ENCODE results near the gene TNFSF13. TPM values are rescaled to one million over a fixed set of nuclear protein-coding genes. Genes with fewer than 3 reads are reported as not detected.

TNFSF13 gene
- total RNA-seq (6.4 TPM), polyA plus RNA-seq (19.6 TPM)
- long read RNA-seq, donor 1, partial matches to known transcripts: 0 of 1 reads
- long read RNA-seq, donor 1, other reads (novel, unspliced or antisense): 0 of 1 reads
- long read RNA-seq, donor 2: 0 reads
- long read RNA-seq, donor 3, partial matches to known transcripts: 0 of 2 reads
- long read RNA-seq, donor 3, other reads (novel, unspliced or antisense): 0 of 2 reads
- long read RNA-seq, donor 4, partial matches to known transcripts: 0 of 4 reads
- long read RNA-seq, donor 4, other reads (novel, unspliced or antisense): 0 of 4 reads
- long read RNA-seq, donor 5, partial matches to known transcripts: 0 of 5 reads
- long read RNA-seq, donor 5, other reads (novel, unspliced or antisense): 0 of 5 reads
- long read RNA-seq, donor 6, partial matches to known transcripts: 0 of 4 reads
- long read RNA-seq, donor 6, other reads (novel, unspliced or antisense): 0 of 4 reads
- long read RNA-seq, donor 7: 0 reads
- long read RNA-seq, donor 8, partial matches to known transcripts: 0 of 2 reads
- long read RNA-seq, donor 8, other reads (novel, unspliced or antisense): 0 of 2 reads
- long read RNA-seq, donor 9: 0 reads
- long read RNA-seq, donor 10, partial matches to known transcripts: 0 of 2 reads
- long read RNA-seq, donor 10, other reads (novel, unspliced or antisense): 0 of 2 reads

GRCh38 chr17:7558544-7559319, at the start of gene TNFSF13:
TNFSF13 (plus strand) TSS chr17:7558750; CDS start chr17:7559040, 290 bp downstream.
- H3K4me3 ChIP-seq (ENCODE audit: low read length in 2 of 2): peak within 1 kb of the TSS in 1 of 2 donors; percentile 27
- 15% methylated on average over 16 of the region's 16 CpGs for WGBS
- peaks cover 30 to 61% of the 10 kb centered on the region in 2 donors for H3K4me1 ChIP-seq (ENCODE audit: control insufficient read depth in 2 of 2, insufficient read depth in 2 of 2, low read length in 2 of 2)
- H3K36me3 ChIP-seq (ENCODE audit: control insufficient read depth in 2 of 2, insufficient read depth in 2 of 2, low read length in 1 of 2): peaks cover 7 to 8% of the 10 kb centered on the region in 2 donors
- DNase-seq (ENCODE audit: low read depth in 6 of 9, low spot score in 9 of 9): no peak
- H3K27me3 ChIP-seq (ENCODE audit: control insufficient read depth in 2 of 2, insufficient read depth in 1 of 2, low read length in 1 of 2): peaks cover 0 to 20% of the 10 kb centered on the region in 2 donors
- peaks cover 0 to 8% of the 10 kb centered on the region in 2 donors for H3K9me3 ChIP-seq (ENCODE audit: control insufficient read depth in 2 of 2, insufficient read depth in 1 of 2, low read length in 1 of 2)
- H3K27ac ChIP-seq (ENCODE audit: low read depth in 1 of 2, low read length in 1 of 2): peak within 1 kb of the TSS; percentile 64 to 74

GRCh38 chr17:7508846-7509245, 49.7 kb upstream of the TNFSF13 start:
- Histone ChIP-seq H3K4me1 (ENCODE audit: control insufficient read depth in 2 of 2, insufficient read depth in 2 of 2, low read length in 2 of 2) (no peaks in the 10 kb centered on the region), H3K4me3 (ENCODE audit: low read length in 2 of 2) (no peak overlapping the region), H3K27ac (ENCODE audit: low read depth in 1 of 2, low read length in 1 of 2) (no peak overlapping the region), H3K27me3 (ENCODE audit: control insufficient read depth in 2 of 2, insufficient read depth in 1 of 2, low read length in 1 of 2) (no peaks in the 10 kb centered on the region), H3K36me3 (ENCODE audit: control insufficient read depth in 2 of 2, insufficient read depth in 2 of 2, low read length in 1 of 2) (peaks cover 78 to 98% of the 10 kb centered on the region in 2 donors), H3K9me3 (ENCODE audit: control insufficient read depth in 2 of 2, insufficient read depth in 1 of 2, low read length in 1 of 2) (no peaks in the 10 kb centered on the region)
- 98% methylated on average over 9 of the region's 9 CpGs for WGBS
- DNase-seq (ENCODE audit: low read depth in 6 of 9, low spot score in 9 of 9): no peak

- Histone ChIP-seq H3K27ac (ENCODE audit: low read depth in 1 of 2, low read length in 1 of 2) (no peak overlapping the region), H3K27me3 (ENCODE audit: control insufficient read depth in 2 of 2, insufficient read depth in 1 of 2, low read length in 1 of 2) (no peaks in the 10 kb centered on the region), H3K9me3 (ENCODE audit: control insufficient read depth in 2 of 2, insufficient read depth in 1 of 2, low read length in 1 of 2) (no peaks in the 10 kb centered on the region), H3K36me3 (ENCODE audit: control insufficient read depth in 2 of 2, insufficient read depth in 2 of 2, low read length in 1 of 2) (peaks cover 80 to 96% of the 10 kb centered on the region in 2 donors), H3K4me3 (ENCODE audit: low read length in 2 of 2) (no peak overlapping the region), H3K4me1 (ENCODE audit: control insufficient read depth in 2 of 2, insufficient read depth in 2 of 2, low read length in 2 of 2) (no peaks in the 10 kb centered on the region)
- 98% methylated on average over 5 of the region's 5 CpGs for WGBS
- no peak for DNase-seq (ENCODE audit: low read depth in 6 of 9, low spot score in 9 of 9)
Observed at GRCh38 chr17:7509937-7510336, 48.6 kb upstream of the TNFSF13 start.

GRCh38 chr17:7511108-7511507, 47.4 kb upstream of the TNFSF13 start:
- WGBS: 95% methylated on average over 10 of the region's 10 CpGs
- no peaks in the 10 kb centered on the region for H3K27me3 ChIP-seq (ENCODE audit: control insufficient read depth in 2 of 2, insufficient read depth in 1 of 2, low read length in 1 of 2)
- H3K27ac ChIP-seq (ENCODE audit: low read depth in 1 of 2, low read length in 1 of 2): no peak overlapping the region
- H3K4me1 ChIP-seq (ENCODE audit: control insufficient read depth in 2 of 2, insufficient read depth in 2 of 2, low read length in 2 of 2): no peaks in the 10 kb centered on the region
- no peak overlapping the region for H3K4me3 ChIP-seq (ENCODE audit: low read length in 2 of 2)
- H3K9me3 ChIP-seq (ENCODE audit: control insufficient read depth in 2 of 2, insufficient read depth in 1 of 2, low read length in 1 of 2): no peaks in the 10 kb centered on the region
- H3K36me3 ChIP-seq (ENCODE audit: control insufficient read depth in 2 of 2, insufficient read depth in 2 of 2, low read length in 1 of 2): peaks cover 80 to 88% of the 10 kb centered on the region in 2 donors
- no peak for DNase-seq (ENCODE audit: low read depth in 6 of 9, low spot score in 9 of 9)

GRCh38 chr17:7512105-7512504, 46.4 kb upstream of the TNFSF13 start:
- Histone ChIP-seq H3K36me3 (ENCODE audit: control insufficient read depth in 2 of 2, insufficient read depth in 2 of 2, low read length in 1 of 2) (peaks cover 72 to 80% of the 10 kb centered on the region in 2 donors), H3K9me3 (ENCODE audit: control insufficient read depth in 2 of 2, insufficient read depth in 1 of 2, low read length in 1 of 2) (no peaks in the 10 kb centered on the region), H3K27me3 (ENCODE audit: control insufficient read depth in 2 of 2, insufficient read depth in 1 of 2, low read length in 1 of 2) (no peaks in the 10 kb centered on the region), H3K4me1 (ENCODE audit: control insufficient read depth in 2 of 2, insufficient read depth in 2 of 2, low read length in 2 of 2) (no peaks in the 10 kb centered on the region), H3K4me3 (ENCODE audit: low read length in 2 of 2) (no peak overlapping the region), H3K27ac (ENCODE audit: low read depth in 1 of 2, low read length in 1 of 2) (no peak overlapping the region)
- no peak for DNase-seq (ENCODE audit: low read depth in 6 of 9, low spot score in 9 of 9)
- 98% methylated on average over 15 of the region's 15 CpGs for WGBS

GRCh38 chr17:7512824-7513540, 45.6 kb upstream of the TNFSF13 start:
- H3K4me3 ChIP-seq (ENCODE audit: low read length in 2 of 2): no peak overlapping the region
- no peaks in the 10 kb centered on the region for H3K27me3 ChIP-seq (ENCODE audit: control insufficient read depth in 2 of 2, insufficient read depth in 1 of 2, low read length in 1 of 2)
- H3K9me3 ChIP-seq (ENCODE audit: control insufficient read depth in 2 of 2, insufficient read depth in 1 of 2, low read length in 1 of 2): no peaks in the 10 kb centered on the region
- no peak overlapping the region for H3K27ac ChIP-seq (ENCODE audit: low read depth in 1 of 2, low read length in 1 of 2)
- WGBS: 95% methylated on average over 20 of the region's 20 CpGs
- H3K4me1 ChIP-seq (ENCODE audit: control insufficient read depth in 2 of 2, insufficient read depth in 2 of 2, low read length in 2 of 2): no peaks in the 10 kb centered on the region
- peaks cover 67 to 73% of the 10 kb centered on the region in 2 donors for H3K36me3 ChIP-seq (ENCODE audit: control insufficient read depth in 2 of 2, insufficient read depth in 2 of 2, low read length in 1 of 2)
- DNase-seq (ENCODE audit: low read depth in 6 of 9, low spot score in 9 of 9): no peak

GRCh38 chr17:7513850-7514419, 44.6 kb upstream of the TNFSF13 start:
- Histone ChIP-seq H3K27ac (ENCODE audit: low read depth in 1 of 2, low read length in 1 of 2) (no peak overlapping the region), H3K36me3 (ENCODE audit: control insufficient read depth in 2 of 2, insufficient read depth in 2 of 2, low read length in 1 of 2) (peaks cover 58 to 63% of the 10 kb centered on the region in 2 donors), H3K4me1 (ENCODE audit: control insufficient read depth in 2 of 2, insufficient read depth in 2 of 2, low read length in 2 of 2) (no peaks in the 10 kb centered on the region), H3K4me3 (ENCODE audit: low read length in 2 of 2) (no peak overlapping the region), H3K27me3 (ENCODE audit: control insufficient read depth in 2 of 2, insufficient read depth in 1 of 2, low read length in 1 of 2) (no peaks in the 10 kb centered on the region), H3K9me3 (ENCODE audit: control insufficient read depth in 2 of 2, insufficient read depth in 1 of 2, low read length in 1 of 2) (no peaks in the 10 kb centered on the region)
- no peak for DNase-seq (ENCODE audit: low read depth in 6 of 9, low spot score in 9 of 9)
- WGBS: 95% methylated on average over 17 of the region's 17 CpGs

- Histone ChIP-seq H3K4me3 (ENCODE audit: low read length in 2 of 2) (no peak overlapping the region), H3K27ac (ENCODE audit: low read depth in 1 of 2, low read length in 1 of 2) (no peak overlapping the region), H3K9me3 (ENCODE audit: control insufficient read depth in 2 of 2, insufficient read depth in 1 of 2, low read length in 1 of 2) (no peaks in the 10 kb centered on the region), H3K4me1 (ENCODE audit: control insufficient read depth in 2 of 2, insufficient read depth in 2 of 2, low read length in 2 of 2) (no peaks in the 10 kb centered on the region), H3K27me3 (ENCODE audit: control insufficient read depth in 2 of 2, insufficient read depth in 1 of 2, low read length in 1 of 2) (no peaks in the 10 kb centered on the region), H3K36me3 (ENCODE audit: control insufficient read depth in 2 of 2, insufficient read depth in 2 of 2, low read length in 1 of 2) (peaks cover 37 to 42% of the 10 kb centered on the region in 2 donors)
- WGBS: 92% methylated on average over 13 of the region's 13 CpGs
- DNase-seq (ENCODE audit: low read depth in 6 of 9, low spot score in 9 of 9): no peak
Observed at GRCh38 chr17:7515911-7516610, 42.5 kb upstream of the TNFSF13 start.

Measured in thymus (tissue), 14 donors.